Mucosa of stomach (tissue), 1 donor: ENCODE data around the gene MBL2.

Experiments
- H3K27me3 ChIP-seq: one replicate; pipeline ENCODE4 v1.7.0; 2013; ENCODE audit warnings: mild to moderate bottlenecking, low read length; ENCODE audit not compliant: control insufficient read depth, insufficient read depth
- H3K36me3 ChIP-seq: one replicate; pipeline ENCODE4 v1.7.0; 2013; ENCODE audit warnings: low read length; ENCODE audit not compliant: control insufficient read depth, insufficient read depth
- H3K4me1 ChIP-seq: one replicate; pipeline ENCODE4 v1.7.0; 2013; ENCODE audit warnings: mild to moderate bottlenecking, low read length; ENCODE audit not compliant: control insufficient read depth, insufficient read depth
- H3K4me3 ChIP-seq: one replicate; pipeline ENCODE4 v1.7.0; 2013; ENCODE audit warnings: low read length
- H3K9ac ChIP-seq: one replicate; pipeline ENCODE4 v1.7.0; 2013; ENCODE audit warnings: mild to moderate bottlenecking, low read length, moderate library complexity
- H3K9me3 ChIP-seq: one replicate; pipeline ENCODE4 v1.7.0; 2013; ENCODE audit warnings: mild to moderate bottlenecking, low read length, moderate library complexity; ENCODE audit not compliant: control insufficient read depth
- donor health status: Pancreatic carcinoma.

The MBL2 gene

DNA sequence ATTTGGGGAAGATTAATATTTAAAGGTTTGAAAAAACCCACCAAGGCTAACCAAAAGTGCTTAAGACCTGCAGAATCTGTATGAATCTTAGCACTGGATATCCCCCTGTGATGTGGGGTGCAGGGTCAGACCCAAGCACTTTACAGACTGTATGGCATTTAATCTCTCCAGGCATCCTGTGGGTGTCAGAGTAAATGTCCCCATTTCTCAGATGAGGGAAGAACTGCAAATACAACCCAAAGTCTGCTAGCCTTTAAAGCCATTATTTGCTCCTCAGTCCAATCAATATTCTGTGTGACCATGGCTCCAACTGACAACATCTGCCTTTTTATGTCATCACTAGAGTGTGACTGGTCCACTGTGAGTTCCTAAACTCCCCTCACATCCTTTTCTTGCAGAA is 10.0 kb upstream of the MBL2 start:
- H3K4me3 ChIP-seq, result no peak overlapping the region
- no peaks in the 10 kb centered on the region for H3K4me1 ChIP-seq
- no peaks in the 10 kb centered on the region for H3K36me3 ChIP-seq
- H3K9ac ChIP-seq, result no peak overlapping the region
- no peaks in the 10 kb centered on the region for H3K27me3 ChIP-seq
- H3K9me3 ChIP-seq, result no peaks in the 10 kb centered on the region

DNA sequence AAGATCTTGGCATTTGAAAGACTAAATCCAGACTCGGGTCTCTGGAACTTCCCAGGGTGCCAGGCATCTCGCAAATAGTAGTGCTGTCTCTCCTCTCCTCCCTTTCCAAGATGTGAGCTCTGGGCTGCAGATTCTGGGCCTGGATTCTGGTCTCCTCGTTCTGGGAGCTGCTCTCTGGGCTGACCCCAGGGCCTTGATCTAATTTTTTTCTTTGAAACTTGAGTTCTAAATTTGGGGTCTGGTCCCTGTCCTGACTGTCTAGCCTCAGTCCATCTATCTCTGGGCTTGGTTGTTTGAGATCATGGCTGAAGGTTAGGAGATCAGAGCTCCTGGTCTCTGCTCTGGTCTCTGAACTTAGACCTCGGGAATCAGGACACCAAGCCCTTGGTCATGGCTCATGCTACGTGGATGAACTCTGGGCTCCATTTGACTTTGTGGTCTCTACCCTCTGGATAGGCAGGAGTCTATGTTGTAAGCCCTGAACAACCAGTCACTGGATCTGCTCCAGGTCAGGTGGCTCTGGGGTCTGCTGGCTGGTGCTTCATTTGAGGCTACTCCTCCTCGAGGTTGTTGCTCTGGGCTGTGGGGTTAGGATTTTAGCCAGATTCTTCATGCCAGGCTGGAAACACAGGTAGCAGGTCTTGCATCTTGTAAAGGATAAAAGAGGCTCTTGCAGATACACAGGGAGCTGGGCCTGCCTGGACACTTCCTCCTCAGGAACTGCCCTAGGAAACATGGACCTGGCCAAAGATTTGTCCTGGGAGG is 8.0 kb upstream of the MBL2 start:
- H3K27me3 ChIP-seq, result no peaks in the 10 kb centered on the region

DNA sequence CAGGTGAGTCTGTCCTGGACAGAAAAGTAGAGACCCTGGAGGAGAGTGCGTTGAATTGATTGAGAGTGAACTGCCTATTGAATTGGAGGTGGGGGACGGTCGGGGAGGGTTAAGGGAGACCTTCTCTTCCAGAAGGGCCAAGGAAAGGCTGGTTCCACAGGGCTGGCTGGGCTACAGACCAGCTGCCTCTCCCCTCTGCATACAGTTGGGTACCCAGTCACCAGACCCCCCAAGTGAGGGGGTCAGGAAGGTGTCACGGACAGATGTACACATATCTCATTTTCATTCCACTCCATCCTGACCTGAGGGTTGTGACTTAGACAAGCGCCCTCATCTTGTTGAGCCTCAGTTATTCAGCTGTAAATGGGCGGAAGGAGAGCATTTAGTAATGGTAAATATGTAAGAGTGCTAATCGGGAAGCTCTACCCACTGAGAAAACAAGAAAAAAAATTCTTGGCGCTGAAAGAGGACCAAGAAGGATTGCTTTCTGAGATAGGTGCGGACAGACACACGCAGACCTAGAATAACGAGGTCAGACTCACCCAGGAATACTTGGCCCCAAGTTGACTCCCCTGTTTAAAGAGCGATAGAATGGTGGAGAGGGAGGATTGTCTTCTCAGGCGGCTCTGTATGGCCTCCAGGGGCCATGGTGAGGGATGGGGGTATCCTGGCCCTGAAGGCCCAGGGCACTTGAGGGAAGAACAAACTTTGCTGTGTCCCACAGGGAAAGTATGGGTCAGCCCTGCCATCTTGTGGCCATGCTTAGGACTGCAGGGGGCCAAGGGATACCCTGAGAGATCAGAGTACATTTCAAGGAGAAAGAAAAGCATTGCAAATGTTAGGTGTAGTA is 7.2 kb upstream of the MBL2 start:
- Histone ChIP-seq H3K27me3 (no peaks in the 10 kb centered on the region), H3K4me1 (no peaks in the 10 kb centered on the region), H3K36me3 (no peaks in the 10 kb centered on the region), H3K9me3 (no peaks in the 10 kb centered on the region), H3K9ac (no peak overlapping the region), H3K4me3 (no peak overlapping the region)

More for the DNA sequence above, 8.0 kb upstream of the MBL2 start:
- Histone ChIP-seq H3K36me3 (no peaks in the 10 kb centered on the region), H3K4me3 (no peak overlapping the region), H3K4me1 (no peaks in the 10 kb centered on the region), H3K9ac (no peak overlapping the region), H3K9me3 (no peaks in the 10 kb centered on the region)

DNA sequence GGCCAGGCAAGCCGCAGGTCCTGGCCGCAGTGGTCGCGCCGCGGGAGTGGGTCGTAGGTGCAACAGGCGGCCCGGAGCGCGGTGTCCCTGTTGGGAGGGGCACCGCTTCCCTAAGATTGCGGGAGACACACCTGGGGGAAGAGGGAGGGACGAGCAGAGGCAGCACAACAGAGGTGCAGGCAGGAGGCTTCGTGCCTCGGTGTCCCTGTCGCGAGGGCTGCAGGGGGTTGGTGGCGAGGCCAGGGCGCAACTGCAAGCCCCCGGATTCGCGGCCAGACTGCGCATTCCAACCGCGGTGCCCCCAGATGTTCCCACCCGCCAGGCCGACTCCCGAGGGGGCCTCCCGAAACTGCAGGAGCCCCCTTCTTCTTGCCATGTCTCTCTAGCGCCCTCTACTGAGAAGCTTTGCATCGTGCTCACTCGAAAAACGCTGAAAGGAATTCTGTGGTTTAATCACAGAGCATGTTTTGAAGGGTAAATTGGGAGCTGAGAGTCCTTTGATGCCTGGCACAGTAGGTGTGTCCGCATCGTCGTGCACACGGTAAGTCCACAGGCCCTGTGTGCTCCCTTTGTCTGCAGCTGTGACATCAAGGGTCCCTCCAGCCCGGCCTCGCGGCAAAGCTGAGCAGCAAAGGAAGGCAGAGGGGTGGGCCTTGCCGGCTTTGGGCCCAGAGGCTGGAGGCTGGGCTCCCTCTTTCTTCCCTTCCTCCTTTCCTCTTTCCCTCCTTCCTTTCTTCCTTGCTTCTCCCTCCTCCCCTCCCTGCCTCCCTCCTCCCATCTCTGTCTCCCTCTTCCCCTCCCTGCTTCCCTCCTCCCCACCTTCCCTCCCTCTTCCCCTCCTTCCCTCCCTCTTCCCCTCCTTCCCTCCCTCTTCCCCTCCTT is 6.2 kb upstream of the MBL2 start:
- Histone ChIP-seq H3K9me3 (no peaks in the 10 kb centered on the region), H3K9ac (no peak overlapping the region), H3K36me3 (no peaks in the 10 kb centered on the region), H3K27me3 (no peaks in the 10 kb centered on the region), H3K4me3 (no peak overlapping the region), H3K4me1 (peaks cover 7% of the 10 kb centered on the region)

DNA sequence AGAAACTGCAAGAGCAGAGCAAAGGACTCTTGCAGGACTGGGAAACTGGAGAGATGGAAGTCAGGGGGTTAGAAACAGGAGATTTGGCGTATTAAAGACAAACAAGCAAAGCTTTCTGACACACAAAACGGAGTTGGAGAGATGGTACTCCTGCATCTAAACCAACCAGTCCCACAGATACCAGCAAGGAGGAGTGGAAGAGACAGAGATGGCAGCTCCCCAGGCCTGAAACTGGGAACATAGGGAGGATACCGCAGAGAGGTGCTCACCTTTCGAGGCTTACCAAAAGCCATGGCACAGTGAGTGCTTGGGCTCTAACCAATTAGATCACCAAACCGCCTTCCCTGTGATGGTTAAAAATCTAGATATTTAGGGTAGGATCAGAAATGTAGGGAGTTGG is 4.8 kb upstream of the MBL2 start:
- H3K4me3 ChIP-seq, result no peak overlapping the region
- H3K36me3 ChIP-seq, result no peaks in the 10 kb centered on the region
- H3K9ac ChIP-seq, result no peak overlapping the region
- H3K27me3 ChIP-seq, result no peaks in the 10 kb centered on the region
- H3K4me1 ChIP-seq, result peaks cover 7% of the 10 kb centered on the region
- no peaks in the 10 kb centered on the region for H3K9me3 ChIP-seq

DNA sequence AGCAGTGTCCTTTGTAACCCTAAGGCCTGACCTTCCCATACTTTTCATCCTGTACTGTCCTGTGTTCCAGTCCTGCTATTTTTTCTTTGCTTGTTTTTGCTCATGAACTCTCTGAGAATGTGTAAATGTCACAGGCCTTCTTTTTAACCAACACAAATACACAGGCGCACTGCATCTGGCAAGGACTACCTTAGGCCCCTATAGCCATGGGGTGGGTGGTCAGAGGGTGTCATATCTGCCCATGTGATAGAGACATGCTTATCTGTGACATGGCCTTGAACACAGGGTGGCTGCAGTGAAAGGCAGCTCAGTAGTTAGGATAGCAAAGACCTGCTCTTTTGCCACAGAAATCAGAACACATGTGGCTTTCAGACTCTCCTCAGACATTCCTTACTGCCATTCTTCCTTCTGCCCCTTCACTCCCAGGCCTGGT is 3.9 kb upstream of the MBL2 start:
- no peaks in the 10 kb centered on the region for H3K36me3 ChIP-seq
- H3K27me3 ChIP-seq, result no peaks in the 10 kb centered on the region
- H3K9ac ChIP-seq, result no peak overlapping the region
- peaks cover 7% of the 10 kb centered on the region for H3K4me1 ChIP-seq
- no peaks in the 10 kb centered on the region for H3K9me3 ChIP-seq
- H3K4me3 ChIP-seq, result no peak overlapping the region

DNA sequence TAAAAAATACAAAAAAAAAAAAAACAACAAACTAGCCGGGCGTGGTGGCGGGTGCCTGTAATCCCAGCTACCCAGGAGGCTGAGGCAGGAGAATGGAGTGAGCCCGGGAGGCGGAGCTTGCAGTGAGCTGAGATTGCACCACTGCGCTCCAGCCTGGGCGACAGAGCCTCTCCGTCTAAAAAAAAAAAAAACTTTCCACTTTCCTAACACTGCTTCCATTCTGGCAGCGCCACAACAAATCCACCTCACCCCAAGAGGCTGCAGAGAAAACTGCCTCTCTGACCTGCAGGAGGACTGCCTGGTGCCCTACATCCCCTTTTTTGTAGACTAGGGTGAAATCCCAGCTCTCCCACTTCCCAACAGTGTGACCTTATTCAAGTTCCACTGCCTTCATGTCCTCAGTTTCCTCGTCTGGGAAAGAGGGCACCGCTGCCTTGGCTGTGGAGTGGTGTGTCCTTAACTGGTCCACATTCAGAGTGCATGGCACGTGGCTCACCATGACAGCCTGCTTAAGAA is 2.6 kb upstream of the MBL2 start:
- Histone ChIP-seq H3K36me3 (no peaks in the 10 kb centered on the region), H3K4me1 (peaks cover 7% of the 10 kb centered on the region), H3K27me3 (no peaks in the 10 kb centered on the region), H3K4me3 (no peak overlapping the region), H3K9me3 (no peaks in the 10 kb centered on the region), H3K9ac (no peak overlapping the region)

DNA sequence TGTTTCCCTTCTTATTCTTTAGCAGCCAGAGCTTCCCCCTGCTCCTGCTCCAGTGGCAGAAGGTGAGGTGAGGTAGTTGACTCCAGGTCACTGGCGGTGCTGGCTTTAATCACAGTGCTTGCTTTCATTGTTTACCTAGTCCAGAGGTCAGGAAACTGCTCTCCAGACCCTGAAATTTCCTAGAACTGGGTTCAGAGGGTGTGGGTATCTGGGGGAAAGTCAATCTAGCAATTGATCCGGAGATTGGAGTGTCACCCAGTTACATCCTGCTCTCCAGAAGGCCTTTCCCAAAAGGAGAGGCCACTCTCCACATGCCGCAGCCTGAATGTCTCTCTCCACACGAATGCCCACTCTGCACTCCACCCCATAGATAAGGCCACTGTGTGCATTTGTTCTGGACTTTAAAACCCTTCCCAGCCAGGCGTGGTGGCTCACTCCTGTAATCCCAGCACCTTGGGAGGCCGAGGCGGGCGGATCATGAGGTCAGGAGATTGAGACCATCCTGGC is 2.1 kb upstream of the MBL2 start:
- Histone ChIP-seq H3K4me3 (no peak overlapping the region), H3K9ac (no peak overlapping the region), H3K9me3 (no peaks in the 10 kb centered on the region), H3K36me3 (no peaks in the 10 kb centered on the region), H3K4me1 (peaks cover 7% of the 10 kb centered on the region), H3K27me3 (no peaks in the 10 kb centered on the region)

DNA sequence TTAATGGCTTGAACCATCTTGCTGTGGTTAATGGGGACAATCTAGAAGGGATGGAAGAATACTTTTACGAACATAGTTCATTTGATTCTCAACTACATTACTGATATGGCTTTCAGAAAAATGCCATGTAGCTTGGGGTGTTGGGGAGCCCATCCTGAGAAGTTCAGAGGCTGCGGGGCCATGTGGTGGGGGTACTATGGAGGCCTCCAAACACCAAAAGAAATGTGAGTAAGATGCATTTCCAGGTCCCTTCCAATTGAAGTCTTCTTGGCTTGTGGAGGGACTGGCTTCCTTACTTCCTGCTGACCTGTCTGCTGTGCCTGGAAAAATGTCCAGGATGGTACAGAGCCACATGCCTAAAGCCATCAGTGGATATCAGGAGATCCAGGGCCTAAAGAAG is 1.6 kb upstream of the MBL2 start:
- Histone ChIP-seq H3K4me3 (no peak overlapping the region), H3K27me3 (no peaks in the 10 kb centered on the region), H3K9me3 (no peaks in the 10 kb centered on the region), H3K36me3 (no peaks in the 10 kb centered on the region), H3K4me1 (peaks cover 7% of the 10 kb centered on the region), H3K9ac (no peak overlapping the region)

DNA sequence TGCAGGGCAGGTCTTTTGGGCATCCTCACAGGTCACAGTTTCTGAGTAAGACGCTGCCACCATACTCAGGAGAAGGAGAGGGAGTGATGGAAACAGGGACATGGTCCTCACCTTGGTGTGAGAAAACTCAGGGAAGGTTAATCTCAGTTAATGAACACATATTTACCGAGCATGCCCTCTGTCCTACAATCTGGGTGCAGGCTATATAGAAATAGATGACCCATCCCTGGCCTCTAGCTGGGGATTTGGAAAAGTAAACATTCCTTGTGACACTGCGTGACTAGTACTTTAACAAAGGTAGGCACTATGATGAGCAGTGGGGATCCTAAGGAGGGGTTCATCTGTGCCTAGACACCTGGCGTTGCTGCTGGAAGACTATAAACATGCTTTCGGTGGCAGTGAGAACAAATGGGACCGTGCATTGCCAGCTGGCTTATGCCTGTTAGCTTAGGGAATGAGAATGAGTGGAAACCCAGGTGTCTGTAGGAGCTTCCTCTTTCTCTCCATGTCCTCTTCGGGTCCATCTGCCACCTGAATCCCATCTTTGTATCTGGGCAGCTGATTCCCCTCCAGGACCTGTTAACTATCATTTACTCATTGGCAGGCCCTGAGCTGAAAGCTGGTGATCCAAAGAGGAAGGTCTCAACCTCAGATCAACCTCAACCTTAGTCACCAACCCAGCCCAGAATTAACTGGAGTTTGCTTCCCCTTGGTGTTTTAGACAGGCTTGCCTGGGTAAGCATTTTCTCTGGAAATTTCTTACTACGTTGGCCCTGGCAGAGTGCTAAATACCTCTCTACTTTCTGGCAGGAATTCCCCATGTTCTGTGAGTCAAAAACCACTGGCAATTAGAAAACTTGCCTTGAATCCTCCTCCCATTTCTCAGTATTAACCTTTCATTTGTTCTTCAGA is 794 bp downstream of the MBL2 start:
- Histone ChIP-seq H3K9me3 (no peaks in the 10 kb centered on the region), H3K36me3 (no peaks in the 10 kb centered on the region), H3K9ac (no peak overlapping the region), H3K4me1 (peaks cover 7% of the 10 kb centered on the region), H3K27me3 (no peaks in the 10 kb centered on the region), H3K4me3 (no peak overlapping the region)

DNA sequence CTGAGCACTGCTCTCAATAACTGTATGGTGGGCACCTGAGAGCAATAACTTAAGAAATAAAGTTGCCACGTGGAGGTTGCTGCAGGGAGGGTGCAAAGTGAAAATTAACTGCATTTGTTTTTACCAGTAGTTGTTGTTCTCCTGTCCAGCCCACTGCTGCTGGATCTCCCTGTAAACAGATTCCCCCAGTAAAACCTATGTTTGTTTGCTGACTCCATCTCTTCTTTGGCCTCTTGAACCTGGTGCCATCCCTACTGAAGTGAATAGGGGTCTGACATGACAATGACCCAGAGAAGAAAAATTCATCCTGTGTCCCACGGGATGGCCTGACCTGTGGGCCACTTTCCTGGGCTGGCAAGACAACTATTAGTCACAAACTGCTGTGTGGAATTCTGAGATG is 1.7 kb downstream of the MBL2 start:
- Histone ChIP-seq H3K4me3 (no peak overlapping the region), H3K9ac (no peak overlapping the region), H3K9me3 (no peaks in the 10 kb centered on the region), H3K36me3 (no peaks in the 10 kb centered on the region), H3K27me3 (no peaks in the 10 kb centered on the region), H3K4me1 (peaks cover 7% of the 10 kb centered on the region)
